Right atrium auricular region (tissue), 2 donors: ENCODE measurements around the gene OSBPL3. TPM values are rescaled to one million over a fixed set of nuclear protein-coding genes. Genes with fewer than 3 reads are reported as not detected.

Experiments
- DNase-seq: peaks from one replicate; pipeline ENCODE4 v3.0.0-alpha.2; 2019; ENCODE audit warnings: low spot score
- H3K27ac ChIP-seq, 2 donors: fragments of 200-600 bp; sonication (generic); 1 replicate in 1 of 2; 2 replicates in 1 of 2; pipeline ENCODE4 v1.5.1; 2016 to 2019
- H3K27me3 ChIP-seq, 2 donors: fragments of 200-600 bp; sonication (generic); one replicate each; pipeline versions ENCODE4 v1.5.1 to v1.6.0; 2017 to 2019
- H3K36me3 ChIP-seq: fragments of 200-600 bp; sonication (generic); one replicate; pipeline ENCODE4 v1.5.1; 2016
- H3K4me1 ChIP-seq, 2 donors: fragments of 200-600 bp; sonication (generic); one replicate each; pipeline versions ENCODE4 v1.5.1 to v1.6.0; 2017 to 2019
- H3K4me3 ChIP-seq, 2 donors: fragments of 200-600 bp; sonication (generic); 1 replicate in 1 of 2; 2 replicates in 1 of 2; pipeline ENCODE4 v1.5.1; 2017 to 2019; ENCODE audit warnings: mild to moderate bottlenecking in 1 of 2, moderate library complexity in 1 of 2
- H3K9me3 ChIP-seq, 2 donors: fragments of 200-600 bp; sonication (generic); one replicate each; pipeline ENCODE4 v1.5.1; 2019
- CTCF ChIP-seq, 2 donors: fragments of 200-600 bp; sonication (generic); IDR thresholded peaks; one replicate each; pipeline ENCODE4 v1.5.1; 2019; ENCODE audit warnings: antibody characterized with exemption in 2 of 2
- total RNA-seq, 2 donors: library from RNA; depleted of rRNA; stranded (reverse); fragments of >200 nt; gene quantifications; one replicate each; pipeline ENCODE4 v1.1.0, GENCODE V29; 2016

OSBPL3 gene
- total RNA-seq, 2 donors from 2014 or later, result 4.8 to 6.7 TPM

- Histone ChIP-seq H3K4me3 (no peak overlapping the region), H3K27me3 (no peaks in the 10 kb centered on the region), H3K27ac (no peak overlapping the region), H3K9me3 (no peaks in the 10 kb centered on the region), H3K4me1 (no peaks in the 10 kb centered on the region), H3K36me3 (no peaks in the 10 kb centered on the region)
- no peak for DNase-seq
- no peak for TF ChIP-seq CTCF (IDR thresholded peaks at IDR 0.05)
Observed at GRCh38 chr7:24987331-24987842, 7.4 kb upstream of the OSBPL3 start.

GRCh38 chr7:24982917-24983316, 2.9 kb upstream of the OSBPL3 start:
- Histone ChIP-seq H3K4me1 (peaks cover 0 to 18% of the 10 kb centered on the region in 2 donors), H3K27ac (no peak overlapping the region), H3K36me3 (no peaks in the 10 kb centered on the region), H3K27me3 (no peaks in the 10 kb centered on the region), H3K9me3 (no peaks in the 10 kb centered on the region), H3K4me3 (no peak overlapping the region)
- TF ChIP-seq CTCF (IDR thresholded peaks at IDR 0.05), result no peak
- no peak for DNase-seq

DNA sequence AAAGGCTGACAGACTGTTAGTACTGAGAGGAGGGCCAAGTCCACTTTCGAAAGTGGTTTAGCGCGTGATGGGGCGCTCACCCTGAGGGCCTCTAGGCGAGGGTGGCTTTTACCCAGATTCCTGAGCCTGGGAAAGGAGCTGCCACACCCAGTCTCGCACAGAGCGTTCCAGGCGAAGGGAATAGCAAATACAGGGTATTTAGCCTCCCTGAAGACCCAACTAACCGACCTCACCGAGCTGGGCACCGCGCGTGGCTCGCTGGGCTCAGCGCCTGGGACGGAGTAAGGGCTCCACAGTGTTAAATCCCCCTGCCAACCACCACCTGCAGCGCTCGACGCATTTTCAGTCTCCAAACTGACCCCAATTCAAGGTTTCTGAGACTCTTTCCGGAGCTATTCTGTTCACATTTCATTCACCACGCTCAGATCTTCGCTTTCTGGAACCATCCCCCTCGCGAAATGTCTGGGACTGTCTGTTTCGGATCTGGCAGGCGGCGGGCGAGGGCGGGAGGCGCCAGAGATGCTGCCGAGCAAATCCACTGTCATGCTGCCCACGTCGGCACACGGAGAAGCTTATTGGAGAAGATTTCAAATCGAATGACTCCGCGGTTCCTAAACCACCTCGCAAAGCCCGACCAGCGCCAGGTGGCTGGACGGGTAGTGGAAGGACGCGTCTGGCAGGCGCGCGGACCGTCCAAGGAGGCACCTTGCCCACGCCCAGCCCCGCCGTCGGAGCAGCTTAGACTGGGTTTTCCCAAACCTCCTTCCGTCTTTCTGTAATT, 1.4 kb upstream of the OSBPL3 start:
- peak overlapping the region; percentile 64 to 91 for H3K4me3 ChIP-seq
- H3K27ac ChIP-seq, result peak overlapping the region; percentile 92 to 93
- no peaks in the 10 kb centered on the region for H3K9me3 ChIP-seq
- no peaks in the 10 kb centered on the region for H3K27me3 ChIP-seq
- no peak for TF ChIP-seq CTCF (IDR thresholded peaks at IDR 0.05)
- DNase-seq, result peak; percentile 75
- H3K36me3 ChIP-seq, result no peaks in the 10 kb centered on the region
- peaks cover 0 to 18% of the 10 kb centered on the region in 2 donors for H3K4me1 ChIP-seq

- Histone ChIP-seq H3K9me3 (no peaks in the 10 kb centered on the region), H3K27me3 (no peaks in the 10 kb centered on the region), H3K4me1 (peaks cover 0 to 18% of the 10 kb centered on the region in 2 donors), H3K27ac (peak overlapping the region; percentile 92 to 93), H3K36me3 (no peaks in the 10 kb centered on the region), H3K4me3 (peak overlapping the region; percentile 64 to 91)
- no peak for DNase-seq
- TF ChIP-seq CTCF (IDR thresholded peaks at IDR 0.05), result no peak
Observed at GRCh38 chr7:24980534-24981170, 674 bp upstream of the OSBPL3 start.

DNA sequence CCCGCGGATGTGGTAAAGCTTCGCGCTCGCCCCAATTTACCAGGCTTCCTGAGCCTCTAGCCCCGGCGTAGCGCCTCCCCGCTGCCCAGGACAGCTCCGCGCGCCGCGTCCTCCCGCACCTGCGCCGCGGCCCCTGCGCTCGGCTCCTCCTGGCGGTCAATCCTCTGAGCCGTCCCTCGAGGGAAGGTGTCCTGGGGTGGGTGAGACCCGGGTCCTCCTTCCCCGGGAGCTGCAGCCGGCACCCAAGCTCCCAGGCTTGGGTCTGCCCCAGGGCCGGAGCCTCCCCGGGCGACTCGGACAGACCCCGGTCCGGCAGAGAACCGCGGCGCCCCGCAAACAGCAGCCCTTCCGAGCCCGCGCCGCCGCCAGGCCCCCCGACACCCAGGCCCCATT, 512 bp downstream of the OSBPL3 start:
- Histone ChIP-seq H3K36me3 (no peaks in the 10 kb centered on the region), H3K4me3 (peak overlapping the region; percentile 64 to 91), H3K9me3 (no peaks in the 10 kb centered on the region), H3K4me1 (peaks cover 0 to 18% of the 10 kb centered on the region in 2 donors), H3K27me3 (no peaks in the 10 kb centered on the region), H3K27ac (peak overlapping the region; percentile 92 to 93)
- DNase-seq, result peak; percentile 64
- peak; percentile 18 to 75 for TF ChIP-seq CTCF (IDR thresholded peaks at IDR 0.05)
